PC-9 (cell line): ENCODE measurements around the gene GMEB2. TPM values are rescaled to one million over a fixed set of nuclear protein-coding genes. Genes with fewer than 3 reads are reported as not detected.

Source experiments
- BruUV-seq: library from RNA; stranded (reverse); fragments of 400-500 nt; replicated peaks from 2 replicates; lab custom pipeline; 2021; lab: Mats Ljungman, UMichigan
- CTCF ChIA-PET: fragments of 300-600 bp; sonication (Branson Sonifier 250); formaldehyde crosslinking; loops from one replicate; lab custom pipeline; 2022; ENCODE audit warnings: antibody characterized with exemption; lab: Charles Lee
- POLR2A ChIA-PET: fragments of 300-600 bp; sonication (Branson Sonifier 250); formaldehyde crosslinking; loops from one replicate; lab custom pipeline; 2022; ENCODE audit warnings: antibody characterized with exemption; ENCODE audit not compliant: unreplicated experiment; lab: Charles Lee
- DNase-seq, 2 experiments: peaks; one replicate each; pipeline versions ENCODE4 v3.0.0 to v3.0.0-alpha.2; 2015 to 2022; ENCODE audit warnings: mixed read lengths in 1 of 2
- H2AFZ ChIP-seq: fragments of 200-600 bp; sonication (generic); 2 replicates; pipeline ENCODE4 v1.8.1; 2017; ENCODE audit warnings: antibody characterized with exemption
- H3F3A ChIP-seq: fragments of 200-600 bp; sonication (generic); 2 replicates; pipeline ENCODE4 v1.8.1; 2017; ENCODE audit warnings: antibody characterized with exemption, mild to moderate bottlenecking, low read depth; ENCODE audit not compliant: insufficient read depth
- H3K27ac ChIP-seq: fragments of 200-600 bp; sonication (generic); 2 replicates; pipeline ENCODE4 v1.6.1; 2016; ENCODE audit warnings: mixed run types
- H3K27me3 ChIP-seq: fragments of 200-600 bp; sonication (generic); 2 replicates; pipeline ENCODE4 v1.6.1; 2016; ENCODE audit warnings: low read depth, mixed run types; ENCODE audit not compliant: insufficient read depth
- H3K36me3 ChIP-seq: fragments of 200-600 bp; sonication (generic); 2 replicates; pipeline ENCODE4 v1.6.1; 2016; ENCODE audit warnings: low read depth, mixed run types
- H3K4me1 ChIP-seq: fragments of 200-600 bp; sonication (generic); replicated peaks from 2 replicates; pipeline ENCODE4 v1.6.1; 2016; ENCODE audit warnings: mixed run types; ENCODE audit not compliant: insufficient read depth
- H3K4me2 ChIP-seq: fragments of 200-600 bp; sonication (generic); 2 replicates; pipeline ENCODE4 v1.6.1; 2017; ENCODE audit warnings: mixed run types
- H3K4me3 ChIP-seq: fragments of 200-600 bp; sonication (generic); 2 replicates; pipeline ENCODE4 v1.6.1; 2016; ENCODE audit warnings: mixed run types
- H3K79me2 ChIP-seq: fragments of 200-600 bp; sonication (generic); 2 replicates; pipeline ENCODE4 v1.6.1; 2017; ENCODE audit warnings: low read depth, mixed run types
- H3K9me2 ChIP-seq: fragments of 200-600 bp; sonication (generic); 2 replicates; pipeline ENCODE4 v1.8.1; 2017; ENCODE audit warnings: mild to moderate bottlenecking; ENCODE audit not compliant: insufficient read depth
- H3K9me3 ChIP-seq: fragments of 200-600 bp; sonication (generic); 2 replicates; pipeline ENCODE4 v1.8.1; 2016; ENCODE audit warnings: low read depth; ENCODE audit not compliant: insufficient read depth
- H4K20me1 ChIP-seq: fragments of 200-600 bp; sonication (generic); 2 replicates; pipeline ENCODE4 v1.8.1; 2017; ENCODE audit not compliant: insufficient read depth
- CTCF ChIP-seq: fragments of 200-600 bp; sonication (generic); conservative IDR thresholded peaks from 2 replicates; pipeline ENCODE4 v1.6.1; 2017; ENCODE audit warnings: mixed run types, antibody characterized with exemption, mild to moderate bottlenecking, moderate library complexity
- EZH2 ChIP-seq: fragments of 200-600 bp; sonication (generic); IDR thresholded peaks from 2 replicates; pipeline ENCODE4 v1.8.0; 2017; ENCODE audit warnings: antibody characterized with exemption, low read depth
- intact Hi-C: fragments of 100-400 bp; cut with micrococcal nuclease; formaldehyde crosslinking; loops from one replicate; pipeline ENCODE4 v1.10.0; 2022; ENCODE audit not compliant: unreplicated experiment
- total RNA-seq: library from RNA; stranded (reverse); gene quantifications from 2 replicates; pipeline ENCODE4 v1.2.3, GENCODE V29; 2021

GMEB2 gene
- total RNA-seq, 1 experiment from 2014 or later, result 19.3 TPM

GRCh38 chr20:63579017-63579694, 47.7 kb downstream of the GMEB2 start:
- no peak overlapping the region for H3K4me3 ChIP-seq
- no peaks in the 10 kb centered on the region for H4K20me1 ChIP-seq
- no peaks in the 10 kb centered on the region for H3K79me2 ChIP-seq
- BruUV-seq, result no TSS peak
- no peak for TF ChIP-seq CTCF
- no peak for TF ChIP-seq EZH2
- intact Hi-C loops, result no loop called here
- H3K4me1 ChIP-seq, result peaks cover 11% of the 10 kb centered on the region
- ChIA-PET CTCF (interaction anchor here (0.7 kb wide), 1 partner anchor 40 kb away, joined by 4 read pairs; no protein-coding TSS in a partner anchor), POLR2A (no interaction called here)
- H3K27me3 ChIP-seq, result no peaks in the 10 kb centered on the region
- no peak overlapping the region for H3K27ac ChIP-seq
- no peaks in the 10 kb centered on the region for H3K9me3 ChIP-seq
- H3F3A ChIP-seq, result peaks cover 25% of the 10 kb centered on the region
- H3K36me3 ChIP-seq, result no peaks in the 10 kb centered on the region
- no peak overlapping the region for H3K4me2 ChIP-seq
- DNase-seq, result no peak
- H3K9me2 ChIP-seq, result no peaks in the 10 kb centered on the region
- H2AFZ ChIP-seq, result no peak overlapping the region

- H3F3A ChIP-seq, result peaks cover 25% of the 10 kb centered on the region
- H3K36me3 ChIP-seq, result no peaks in the 10 kb centered on the region
- no peaks in the 10 kb centered on the region for H3K9me2 ChIP-seq
- BruUV-seq, result no TSS peak
- H4K20me1 ChIP-seq, result 0 out of 2 replicates have a peak, but pooled peaks cover under 1% of the 10 kb centered on the region
- DNase-seq, result no peak
- H3K4me3 ChIP-seq, result no peak overlapping the region
- TF ChIP-seq CTCF (no peak), EZH2 (no peak)
- peaks cover 12% of the 10 kb centered on the region for H3K4me1 ChIP-seq
- H3K27me3 ChIP-seq, result no peaks in the 10 kb centered on the region
- H3K27ac ChIP-seq, result no peak overlapping the region
- intact Hi-C loops, result no loop called here
- no peak overlapping the region for H3K4me2 ChIP-seq
- ChIA-PET POLR2A (no interaction called here), CTCF (no interaction called here)
- H3K79me2 ChIP-seq, result peaks cover 2% of the 10 kb centered on the region; the same call in 1 of the 2 replicates
- no peaks in the 10 kb centered on the region for H3K9me3 ChIP-seq
- H2AFZ ChIP-seq, result no peak overlapping the region
These were observed 48.5 kb downstream of the GMEB2 start for GRCh38 chr20:63578224-63579016.

- BruUV-seq, result no TSS peak
- Histone ChIP-seq H3K9me3 (no peaks in the 10 kb centered on the region), H3K4me3 (no peak overlapping the region), H3F3A (peaks cover 25% of the 10 kb centered on the region), H3K9me2 (no peaks in the 10 kb centered on the region), H3K4me1 (peaks cover 17% of the 10 kb centered on the region), H3K27me3 (no peaks in the 10 kb centered on the region), H3K36me3 (no peaks in the 10 kb centered on the region), H3K27ac (no peak overlapping the region), H3K4me2 (no peak overlapping the region), H3K79me2 (peaks cover 5% of the 10 kb centered on the region; the same call in 1 of the 2 replicates), H2AFZ (no peak overlapping the region), H4K20me1 (0 out of 2 replicates have a peak, but pooled peaks cover 4% of the 10 kb centered on the region)
- CTCF ChIA-PET, result no interaction called here
- TF ChIP-seq CTCF, result no peak
- TF ChIP-seq EZH2, result no peak
- DNase-seq, result no peak
- intact Hi-C loops, result no loop called here
- POLR2A ChIA-PET, result no interaction called here
These were observed 49.5 kb downstream of the GMEB2 start for GRCh38 chr20:63577317-63577894.
